ENCODE results near the gene FCHSD2. TPM values are rescaled to one million over a fixed set of nuclear protein-coding genes. Genes with fewer than 3 reads are reported as not detected.

The FCHSD2 gene
- total and polyA plus RNA-seq, 2 donors (not counting 3 experiments of a cell fraction or from before 2014, with no cell fraction given), result 20.8 to 56.9 TPM

- Histone ChIP-seq H3K36me3 (ENCODE audit: control insufficient read depth in 2 of 2, extremely low read depth in 1 of 2, insufficient read depth in 2 of 2, low read length in 2 of 2) (no peaks in the 10 kb centered on the region), H4K20me1 (replicated peaks; ENCODE audit: control insufficient read depth, extremely low read depth, insufficient read depth, low read length) (no peaks in the 10 kb centered on the region), H3K27ac (ENCODE audit: insufficient read depth, low read depth, low read length) (no peak overlapping the region), H2AFZ (ENCODE audit: low read depth, low read length) (no peak overlapping the region), H3K4me3 (replicated peaks in 1 of 3; ENCODE audit: insufficient read depth in 1 of 3, low read depth in 1 of 3, low read length in 3 of 3) (no peak overlapping the region), H3K27me3 (ENCODE audit: control insufficient read depth in 2 of 2, insufficient read depth in 2 of 2, low read length in 2 of 2) (no peaks in the 10 kb centered on the region), H3K9me3 (replicated peaks; ENCODE audit: control insufficient read depth, insufficient read depth, low read length) (no peaks in the 10 kb centered on the region), H3K9ac (replicated peaks; ENCODE audit: extremely low read depth, insufficient read depth, low read length) (no peak overlapping the region), H3K79me2 (ENCODE audit: control insufficient read depth, insufficient read depth, low read length) (peaks cover 6% of the 10 kb centered on the region), H3K4me2 (ENCODE audit: insufficient read depth, low read length) (no peak overlapping the region), H3K9me1 (replicated peaks; ENCODE audit: control insufficient read depth, extremely low read depth, insufficient read depth, low read length) (peaks cover 2% of the 10 kb centered on the region), H3K4me1 (ENCODE audit: control insufficient read depth, extremely low read depth, insufficient read depth, low read length) (no peaks in the 10 kb centered on the region)
- POLR2A ChIA-PET, result no interaction called here
- dilution Hi-C loops (cut with MboI; ENCODE audit: extremely low pct_ligation_motif_present, low sequenced_read_pairs) (no loop called here), intact Hi-C loops (cut with micrococcal nuclease) (no loop called here)
- no peak for DNase-seq (ENCODE audit: low read depth, low spot score)
- no peak for TF ChIP-seq CTCF (IDR thresholded peaks at IDR 0.05; ENCODE audit: extremely low read depth in 1 of 2, insufficient read depth in 1 of 2, low read depth in 1 of 2, low read length in 2 of 2)
- TF ChIP-seq GATA2 (IDR thresholded peaks at IDR 0.05; ENCODE audit: insufficient read depth, insufficient read length, low read depth, low read length), result no peak
- no peak for TF ChIP-seq EZH2 (IDR thresholded peaks at IDR 0.05; ENCODE audit: borderline replicate concordance, low read depth, low read length, severe bottlenecking)
- no peak for TF ChIP-seq MYC (IDR thresholded peaks at IDR 0.05; ENCODE audit: low read depth, low read length)
- no peak for TF ChIP-seq POLR2A (IDR thresholded peaks at IDR 0.05; ENCODE audit: low read depth, low read length)
- no peak for TF ChIP-seq POLR2AphosphoS5 (IDR thresholded peaks at IDR 0.05; ENCODE audit: insufficient read depth, low read depth, low read length)
- TF ChIP-seq MAX (IDR thresholded peaks at IDR 0.05; ENCODE audit: insufficient read depth, insufficient read length), result no peak
- TF ChIP-seq FOS (IDR thresholded peaks at IDR 0.05; ENCODE audit: borderline replicate concordance, insufficient read depth, low read length), result no peak
- TF ChIP-seq JUN (IDR thresholded peaks at IDR 0.05; ENCODE audit: borderline replicate concordance, insufficient read depth, insufficient read length, low read depth), result no peak
- CTCF ChIA-PET, result interaction anchor here (0.7 kb wide), 1 partner anchor 8 kb away, joined by 3 read pairs; no protein-coding TSS in a partner anchor
- no TSS peak for BruUV-seq (replicated peaks)
- FAIRE-seq, result no peak
These were observed 194.9 kb downstream of the FCHSD2 start for GRCh38 chr11:72947229-72947628.

Measured in endothelial cell of umbilical vein (primary cell).